Right lobe of liver (tissue), 6 donors: Measurements from ENCODE around the gene TRABD. TPM values are rescaled to one million over a fixed set of nuclear protein-coding genes. Genes with fewer than 3 reads are reported as not detected.
A peak's percentile ranks its signal among the peaks of the same experiment; 100 is the strongest.

Experiments used
- ATAC-seq, 4 donors: fragments of 200-7000 bp; cut with Tn5 transposase; one replicate each; pipeline ENCODE4 v1.9.1; 2020; ENCODE audit warnings: mild to moderate bottlenecking in 4 of 4, moderate library complexity in 4 of 4
- DNase-seq, 3 donors: peaks; one replicate each; pipeline ENCODE4 v3.0.0-alpha.2; 2020
- H3K27ac ChIP-seq, 3 donors: fragments of 200-600 bp; one replicate each; pipeline ENCODE4 v1.8.0; 2022
- H3K27me3 ChIP-seq, 2 donors: fragments of 200-600 bp; one replicate each; pipeline ENCODE4 v1.8.0; 2022
- H3K36me3 ChIP-seq, 4 donors: fragments of 200-600 bp; sonication (generic) in 1 of 4; one replicate each; pipeline versions ENCODE4 v1.5.1 to v1.8.0; 2017 to 2022; ENCODE audit warnings: control low read depth in 1 of 4
- H3K4me1 ChIP-seq, 4 donors: fragments of 200-600 bp; sonication (generic) in 1 of 4; one replicate each; pipeline versions ENCODE4 v1.5.1 to v1.8.0; 2017 to 2022; ENCODE audit warnings: control low read depth in 1 of 4
- H3K4me3 ChIP-seq, 3 donors: fragments of 200-600 bp; one replicate each; pipeline ENCODE4 v1.8.0; 2022
- H3K9me3 ChIP-seq, 4 donors: fragments of 200-600 bp; sonication (generic) in 1 of 4; one replicate each; pipeline versions ENCODE4 v1.5.1 to v1.8.0; 2017 to 2022; ENCODE audit warnings: control low read depth in 1 of 4
- POLR2A ChIP-seq: fragments of 450-650 bp; IDR thresholded peaks from one replicate; pipeline ENCODE4 v1.6.1; 2017; ENCODE audit warnings: antibody characterized with exemption, mild to moderate bottlenecking
- WGBS: methylation state at CpG from one replicate; pipeline ENCODE4 v1.1.6; 2018; ENCODE audit warnings: low coverage, low lambda C conversion rate; ENCODE audit not compliant: insufficient coverage; ENCODE audit errors: missing lambda C conversion rate; 5-methylcytosine and 5-hydroxymethylcytosine counted together
- intact Hi-C, 2 donors: fragments of 100-400 bp; cut with DNase I; formaldehyde crosslinking; loops; one replicate each; pipeline versions ENCODE4 v1.11.2 to v1.14.1; 2022
- total RNA-seq, 6 experiments: library from RNA; depleted of rRNA in 2 of 6; stranded (reverse); fragments of >200 nt in 2 of 6; fragmentation: NEBNext Ultra II Directional in 3 of 6; extraction: Animal tissue kit (Norgen Biotek cat#: 25700) in 3 of 6; gene quantifications; one replicate each; pipeline versions ENCODE4 v1.1.0 to v1.2.4, GENCODE V29; 2016 to 2023
- TF ChIP-seq, protein P1 (sequence below), 4 donors: fragments of 200-600 bp in 3 of 4; fragments of 450-650 bp in 1 of 4; IDR thresholded peaks; one replicate each; pipeline versions ENCODE4 v1.5.1 to v1.8.0; 2016 to 2022; ENCODE audit warnings: antibody characterized with exemption in 4 of 4, mild to moderate bottlenecking in 2 of 4
- donor health status: DM: no; HTN: yes; CAD: no.
- donor health status: DM: no; HTN: no; CAD: no.
- donor health status: DM: no; HTN: no; CAD: no.
- donor health status: DM: no; HTN: yes; CAD: no.
- donor health status: DM: no; HTN: yes; CAD: no.

TRABD gene
- total RNA-seq, 6 experiments from 2014 or later: 18.9 to 30.2 (median 22.8) TPM

DNA sequence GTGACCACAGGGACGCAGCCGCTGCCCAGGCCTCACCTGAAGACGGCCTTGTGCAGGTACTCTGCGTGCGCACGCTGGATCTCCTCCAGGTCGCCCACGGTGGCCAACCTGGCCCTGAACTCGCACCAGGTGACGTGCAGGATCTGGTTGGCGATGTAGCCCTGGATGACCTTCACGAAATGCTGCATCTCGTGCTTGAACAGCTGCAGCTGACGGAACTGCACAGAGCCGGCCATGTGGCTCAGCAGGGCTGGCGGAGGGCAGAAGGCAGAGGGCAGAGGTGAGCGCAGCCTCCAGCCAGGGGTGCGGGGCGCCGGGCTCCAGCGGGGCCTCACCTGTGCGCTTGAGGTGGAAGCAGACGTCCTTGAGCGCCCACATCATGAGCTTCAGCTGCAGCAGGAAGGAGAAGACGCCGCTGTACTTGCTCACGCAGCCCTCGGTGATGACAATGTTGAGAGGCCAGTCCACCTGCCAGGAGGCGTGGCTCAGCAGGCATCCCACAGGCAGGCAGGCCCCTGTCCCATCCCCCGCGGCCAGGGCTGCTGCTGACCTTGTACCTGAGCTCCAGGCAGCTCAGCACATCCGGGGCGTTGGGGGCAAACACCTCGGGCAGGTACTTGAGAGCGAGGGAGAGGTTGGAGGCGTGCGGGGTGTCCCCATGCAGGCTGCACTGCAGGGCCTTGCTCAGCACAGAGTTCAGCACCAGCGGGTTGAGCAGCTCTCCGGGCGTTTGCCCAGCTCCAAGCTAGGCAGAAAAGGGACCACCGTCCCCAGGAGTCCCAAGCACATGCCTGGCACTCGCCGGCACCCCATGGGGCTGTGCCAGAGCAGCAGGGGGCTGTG, 32.7 kb downstream of the TRABD start:
- intact Hi-C loops: no loop called here
- no peak for TF ChIP-seq POLR2A
- TF ChIP-seq, protein P1, sequence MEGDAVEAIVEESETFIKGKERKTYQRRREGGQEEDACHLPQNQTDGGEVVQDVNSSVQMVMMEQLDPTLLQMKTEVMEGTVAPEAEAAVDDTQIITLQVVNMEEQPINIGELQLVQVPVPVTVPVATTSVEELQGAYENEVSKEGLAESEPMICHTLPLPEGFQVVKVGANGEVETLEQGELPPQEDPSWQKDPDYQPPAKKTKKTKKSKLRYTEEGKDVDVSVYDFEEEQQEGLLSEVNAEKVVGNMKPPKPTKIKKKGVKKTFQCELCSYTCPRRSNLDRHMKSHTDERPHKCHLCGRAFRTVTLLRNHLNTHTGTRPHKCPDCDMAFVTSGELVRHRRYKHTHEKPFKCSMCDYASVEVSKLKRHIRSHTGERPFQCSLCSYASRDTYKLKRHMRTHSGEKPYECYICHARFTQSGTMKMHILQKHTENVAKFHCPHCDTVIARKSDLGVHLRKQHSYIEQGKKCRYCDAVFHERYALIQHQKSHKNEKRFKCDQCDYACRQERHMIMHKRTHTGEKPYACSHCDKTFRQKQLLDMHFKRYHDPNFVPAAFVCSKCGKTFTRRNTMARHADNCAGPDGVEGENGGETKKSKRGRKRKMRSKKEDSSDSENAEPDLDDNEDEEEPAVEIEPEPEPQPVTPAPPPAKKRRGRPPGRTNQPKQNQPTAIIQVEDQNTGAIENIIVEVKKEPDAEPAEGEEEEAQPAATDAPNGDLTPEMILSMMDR (IDR thresholded peaks at IDR 0.05): no peak
- Histone ChIP-seq H3K36me3 (peaks cover 5 to 82% (median 28%) of the 10 kb centered on the region in 4 donors), H3K27me3 (no peaks in the 10 kb centered on the region), H3K4me1 (peaks cover 0 to 4% (median 2%) of the 10 kb centered on the region in 4 donors), H3K27ac (no peak overlapping the region), H3K4me3 (no peak overlapping the region), H3K9me3 (no peaks in the 10 kb centered on the region)
- no CpG with 5 or more reads among the region's 43 CpGs for WGBS
- ATAC-seq: peak; percentile 3 to 29 (median 8)
- DNase-seq: peak in 2 of 3 donors; percentile 51 to 73

DNA sequence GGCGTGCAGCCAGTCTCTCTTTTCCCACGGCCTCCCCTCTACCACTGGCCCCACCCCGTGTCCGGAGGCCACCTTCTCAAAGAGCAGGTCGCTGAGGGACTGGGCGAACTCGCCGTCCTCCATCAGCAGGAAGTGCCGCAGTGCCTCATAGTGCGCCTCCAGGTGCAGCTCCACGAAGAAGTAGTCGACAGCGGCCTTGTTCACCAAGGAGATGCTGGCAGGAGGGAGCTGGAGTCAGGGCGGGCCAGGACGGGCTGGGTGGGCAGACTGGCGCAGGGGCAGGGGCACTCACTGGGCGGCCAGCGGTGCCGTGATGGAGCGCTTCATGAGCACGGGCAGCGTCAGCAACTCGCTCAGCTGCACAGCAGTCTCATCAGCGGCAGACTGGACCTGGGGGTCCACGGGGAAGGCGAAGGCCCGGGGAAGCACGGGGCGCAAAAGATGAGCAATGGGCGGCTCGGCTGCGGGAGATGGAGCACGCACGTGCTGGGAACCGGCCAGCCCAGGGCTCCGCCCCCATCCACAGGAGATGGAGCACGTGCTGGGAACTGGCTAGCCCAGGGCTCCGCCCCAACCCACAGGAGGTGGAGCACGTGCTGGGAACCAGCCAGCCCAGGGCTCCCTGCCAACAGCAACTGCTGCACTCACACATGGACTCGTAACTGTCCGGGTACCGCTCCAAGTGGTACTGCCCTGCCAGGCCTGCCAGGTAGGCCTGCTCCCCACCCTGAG, 33.4 kb downstream of the TRABD start:
- Histone ChIP-seq H3K36me3 (peaks cover 6 to 82% (median 28%) of the 10 kb centered on the region in 4 donors), H3K27me3 (no peaks in the 10 kb centered on the region), H3K9me3 (no peaks in the 10 kb centered on the region), H3K4me3 (no peak overlapping the region), H3K4me1 (peaks cover 0 to 4% (median 2%) of the 10 kb centered on the region in 4 donors), H3K27ac (peak overlapping the region in 1 of 3 donors; percentile 45)
- TF ChIP-seq, protein P1 (IDR thresholded peaks at IDR 0.05): no peak
- TF ChIP-seq POLR2A: no peak
- WGBS: 89% methylated on average over 3 of the region's 42 CpGs
- intact Hi-C loops: no loop called here
- ATAC-seq: peak; percentile 70 to 83 (median 79)
- peak; percentile 87 to 98 (median 97) for DNase-seq

- peaks cover 6 to 76% (median 24%) of the 10 kb centered on the region in 4 donors for H3K36me3 ChIP-seq
- 100% methylated on average over 1 of the region's 25 CpGs for WGBS
- peak in 2 of 4 donors; percentile 0 to 11 for ATAC-seq
These were observed 34.3 kb downstream of the TRABD start for GRCh38 chr22:50219800-50220602.

More at GRCh38 chr22:50219800-50220602, 34.3 kb downstream of the TRABD start:
- Histone ChIP-seq H3K9me3 (no peaks in the 10 kb centered on the region), H3K27me3 (no peaks in the 10 kb centered on the region), H3K4me1 (peaks cover 0 to 4% (median 2%) of the 10 kb centered on the region in 4 donors), H3K4me3 (no peak overlapping the region), H3K27ac (peak overlapping the region in 1 of 3 donors; percentile 45)
- TF ChIP-seq, protein P1 (IDR thresholded peaks at IDR 0.05): no peak
- TF ChIP-seq POLR2A: no peak
- intact Hi-C loops: no loop called here
- peak in 2 of 3 donors; percentile 29 to 55 for DNase-seq
